ENCODE measurements around the gene COG5.

The COG5 gene

GRCh38 chr7:107499731-107500130 lies 64.0 kb downstream of the COG5 start:
- no peak overlapping the region for H3K4me3 ChIP-seq
- no peak for TF ChIP-seq CTCF (IDR thresholded peaks at IDR 0.05)
- H3K27ac ChIP-seq, result no peak overlapping the region
- no peak for DNase-seq (ENCODE audit: low spot score)

GRCh38 chr7:107495516-107495915 lies 68.2 kb downstream of the COG5 start:
- no peak for TF ChIP-seq CTCF (IDR thresholded peaks at IDR 0.05)
- Histone ChIP-seq H3K4me3 (no peak overlapping the region), H3K27ac (no peak overlapping the region)
- no peak for DNase-seq (ENCODE audit: low spot score)

GRCh38 chr7:107494884-107495283 lies 68.8 kb downstream of the COG5 start:
- Histone ChIP-seq H3K27ac (no peak overlapping the region), H3K4me3 (no peak overlapping the region)
- TF ChIP-seq CTCF (IDR thresholded peaks at IDR 0.05), result no peak
- DNase-seq (ENCODE audit: low spot score), result no peak

GRCh38 chr7:107494315-107494751 lies 69.4 kb downstream of the COG5 start:
- Histone ChIP-seq H3K27ac (no peak overlapping the region), H3K4me3 (no peak overlapping the region)
- TF ChIP-seq CTCF (IDR thresholded peaks at IDR 0.05), result no peak
- DNase-seq (ENCODE audit: low spot score), result no peak

- DNase-seq (ENCODE audit: low spot score), result no peak
- TF ChIP-seq CTCF (IDR thresholded peaks at IDR 0.05), result no peak
- Histone ChIP-seq H3K4me3 (no peak overlapping the region), H3K27ac (no peak overlapping the region)
Observed at GRCh38 chr7:107492875-107493274, 70.8 kb downstream of the COG5 start.

- DNase-seq (ENCODE audit: low spot score), result no peak
- no peak for TF ChIP-seq CTCF (IDR thresholded peaks at IDR 0.05)
- no peak overlapping the region for H3K27ac ChIP-seq
- H3K4me3 ChIP-seq, result no peak overlapping the region
Observed at GRCh38 chr7:107486041-107486440, 77.7 kb downstream of the COG5 start.

- Histone ChIP-seq H3K27ac (no peak overlapping the region), H3K4me3 (no peak overlapping the region)
- no peak for DNase-seq (ENCODE audit: low spot score)
- TF ChIP-seq CTCF (IDR thresholded peaks at IDR 0.05), result no peak
Observed at GRCh38 chr7:107482571-107482970, 81.1 kb downstream of the COG5 start.

Measured in coronary artery (tissue), 2 donors.